Prostate gland (tissue), 2 donors: ENCODE data around the gene ATG2A.

Source experiments
- POLR2AphosphoS5 ChIP-seq: sonication (generic); formaldehyde crosslinking; IDR thresholded peaks from one replicate; pipeline ENCODE4 v1.6.1; 2017; ENCODE audit warnings: antibody characterized with exemption
- TF ChIP-seq, protein P1 (sequence below), 4 experiments: fragments of 200-600 bp in 2 of 4; fragments of 450-650 bp in 2 of 4; sonication (generic) in 2 of 4; IDR thresholded peaks; 1 replicate in 3 of 4; 2 replicates in 1 of 4; pipeline ENCODE4 v1.5.1; 2016 to 2019; ENCODE audit warnings: antibody characterized with exemption in 4 of 4, mild to moderate bottlenecking in 2 of 4, moderate library complexity in 2 of 4

DNA sequence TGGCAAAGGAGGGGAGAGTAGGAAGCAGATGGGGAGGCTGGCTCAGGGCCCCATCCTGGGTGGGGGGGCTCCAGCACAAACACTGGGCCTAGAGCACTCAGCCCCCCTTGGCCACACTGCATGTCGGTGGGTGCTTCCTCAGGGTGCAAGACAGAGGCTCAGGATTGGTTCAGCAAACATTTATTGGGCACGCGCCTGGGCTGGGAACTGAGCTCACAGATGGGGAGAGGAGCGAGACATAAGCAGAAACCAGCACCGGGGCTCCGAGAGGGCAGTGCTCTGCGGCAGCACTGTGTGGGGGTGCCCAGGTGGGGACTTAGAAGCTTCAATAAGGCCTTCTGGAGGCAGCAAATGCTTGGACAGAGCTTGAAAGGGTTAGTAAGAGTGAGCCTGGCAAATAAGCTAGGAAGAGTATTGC, 26.5 kb downstream of the ATG2A start:
- TF ChIP-seq, protein P1, sequence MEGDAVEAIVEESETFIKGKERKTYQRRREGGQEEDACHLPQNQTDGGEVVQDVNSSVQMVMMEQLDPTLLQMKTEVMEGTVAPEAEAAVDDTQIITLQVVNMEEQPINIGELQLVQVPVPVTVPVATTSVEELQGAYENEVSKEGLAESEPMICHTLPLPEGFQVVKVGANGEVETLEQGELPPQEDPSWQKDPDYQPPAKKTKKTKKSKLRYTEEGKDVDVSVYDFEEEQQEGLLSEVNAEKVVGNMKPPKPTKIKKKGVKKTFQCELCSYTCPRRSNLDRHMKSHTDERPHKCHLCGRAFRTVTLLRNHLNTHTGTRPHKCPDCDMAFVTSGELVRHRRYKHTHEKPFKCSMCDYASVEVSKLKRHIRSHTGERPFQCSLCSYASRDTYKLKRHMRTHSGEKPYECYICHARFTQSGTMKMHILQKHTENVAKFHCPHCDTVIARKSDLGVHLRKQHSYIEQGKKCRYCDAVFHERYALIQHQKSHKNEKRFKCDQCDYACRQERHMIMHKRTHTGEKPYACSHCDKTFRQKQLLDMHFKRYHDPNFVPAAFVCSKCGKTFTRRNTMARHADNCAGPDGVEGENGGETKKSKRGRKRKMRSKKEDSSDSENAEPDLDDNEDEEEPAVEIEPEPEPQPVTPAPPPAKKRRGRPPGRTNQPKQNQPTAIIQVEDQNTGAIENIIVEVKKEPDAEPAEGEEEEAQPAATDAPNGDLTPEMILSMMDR (IDR thresholded peaks at IDR 0.05): no peak
- TF ChIP-seq POLR2AphosphoS5: no peak
